CD14-positive monocyte (primary cell): Measurements from ENCODE around the gene NEK6. TPM values are rescaled to one million over a fixed set of nuclear protein-coding genes. Genes with fewer than 3 reads are reported as not detected.

Source experiments
- DNase-seq, 3 donors: peaks; one replicate each; pipeline ENCODE4 v3.0.0-alpha.2; 2011 to 2022
- H2AFZ ChIP-seq: 2 replicates; pipeline ENCODE4 v1.6.0; 2012; ENCODE audit warnings: mild to moderate bottlenecking, low read depth, low read length, inconsistent platforms; ENCODE audit not compliant: insufficient read depth, poor library complexity, severe bottlenecking
- H3K27ac ChIP-seq, 2 donors: 1 replicate in 1 of 2; 2 replicates in 1 of 2; pipeline ENCODE4 v1.5.1; 2012 to 2013; ENCODE audit warnings: low read length in 2 of 2, control low read depth in 1 of 2, inconsistent platforms in 1 of 2, low read depth in 1 of 2, mild to moderate bottlenecking in 1 of 2
- H3K27me3 ChIP-seq, 2 donors: one replicate each; pipeline versions ENCODE4 v1.6.0 to v1.6.1; 2011 to 2013; ENCODE audit warnings: low read length in 2 of 2; ENCODE audit not compliant: control insufficient read depth in 2 of 2, insufficient read depth in 2 of 2
- H3K36me3 ChIP-seq, 2 donors: replicated peaks in 1 of 2; 1 replicate in 1 of 2; 2 replicates in 1 of 2; pipeline versions ENCODE4 v1.5.1 to v1.6.1; 2012 to 2013; ENCODE audit warnings: low read length in 2 of 2, control low read depth in 1 of 2, inconsistent platforms in 1 of 2, mild to moderate bottlenecking in 1 of 2; ENCODE audit not compliant: insufficient read depth in 2 of 2, control insufficient read depth in 1 of 2
- H3K4me1 ChIP-seq, 2 donors: 1 replicate in 1 of 2; 2 replicates in 1 of 2; pipeline versions ENCODE4 v1.5.1 to v1.6.1; 2012 to 2013; ENCODE audit warnings: low read length in 2 of 2, control low read depth in 1 of 2, inconsistent platforms in 1 of 2, mild to moderate bottlenecking in 1 of 2, moderate library complexity in 1 of 2; ENCODE audit not compliant: insufficient read depth in 2 of 2, control insufficient read depth in 1 of 2
- H3K4me2 ChIP-seq: replicated peaks from 2 replicates; pipeline ENCODE3; 2012; ENCODE audit warnings: low read length, moderate library complexity, mild to moderate bottlenecking; ENCODE audit not compliant: poor library complexity, severe bottlenecking; ENCODE audit errors: extremely low read depth
- H3K4me3 ChIP-seq, 3 experiments: fragments of 200-600 bp in 1 of 3; sonication (generic) in 1 of 3; replicated peaks in 1 of 3; 1 replicate in 2 of 3; 2 replicates in 1 of 3; pipeline ENCODE4 v1.5.1; 2011 to 2013; ENCODE audit warnings: low read length in 3 of 3, mild to moderate bottlenecking in 3 of 3, control low read depth in 2 of 3, low read depth in 2 of 3, inconsistent platforms in 1 of 3, moderate library complexity in 1 of 3
- H3K79me2 ChIP-seq: 2 replicates; pipeline ENCODE4 v1.6.0; 2012; ENCODE audit warnings: mild to moderate bottlenecking, control low read depth, inconsistent platforms, low read length, moderate library complexity; ENCODE audit not compliant: insufficient read depth
- H3K9ac ChIP-seq: 2 replicates; pipeline ENCODE4 v1.6.0; 2017; ENCODE audit warnings: low read length, mild to moderate bottlenecking; ENCODE audit not compliant: insufficient read depth, poor library complexity, severe bottlenecking
- H3K9me3 ChIP-seq, 2 donors: replicated peaks in 1 of 2; 1 replicate in 1 of 2; 2 replicates in 1 of 2; pipeline versions ENCODE4 v1.5.1 to v1.6.1; 2012 to 2013; ENCODE audit warnings: low read length in 2 of 2, control low read depth in 1 of 2; ENCODE audit not compliant: control insufficient read depth in 1 of 2, insufficient read depth in 1 of 2
- H4K20me1 ChIP-seq: 2 replicates; pipeline ENCODE4 v1.6.0; 2012; ENCODE audit warnings: mild to moderate bottlenecking, low read length, control low read depth, moderate library complexity; ENCODE audit not compliant: insufficient read depth
- H3K27ac Mint-ChIP-seq, 7 donors: one replicate each; pipeline ENCODE4 v1.8.0; 2020; ENCODE audit warnings: mild to moderate bottlenecking in 7 of 7, mixed read lengths in 7 of 7, moderate library complexity in 6 of 7, inconsistent platforms in 2 of 7
- H3K27me3 Mint-ChIP-seq, 3 donors: one replicate each; pipeline ENCODE4 v1.8.0; 2021 to 2022; ENCODE audit warnings: low read depth in 3 of 3, mild to moderate bottlenecking in 3 of 3, mixed read lengths in 3 of 3, moderate library complexity in 3 of 3, inconsistent platforms in 1 of 3
- H3K36me3 Mint-ChIP-seq, 2 donors: one replicate each; pipeline ENCODE4 v1.8.0; 2020; ENCODE audit warnings: mixed read lengths in 2 of 2, inconsistent platforms in 1 of 2, mild to moderate bottlenecking in 1 of 2
- H3K4me1 Mint-ChIP-seq: one replicate; pipeline ENCODE4 v1.8.0; 2020; ENCODE audit warnings: mild to moderate bottlenecking, mixed read lengths
- H3K4me3 Mint-ChIP-seq, 2 donors: one replicate each; pipeline ENCODE4 v1.8.0; 2020; ENCODE audit warnings: mild to moderate bottlenecking in 2 of 2, mixed read lengths in 2 of 2, moderate library complexity in 1 of 2
- H3K9me3 Mint-ChIP-seq, 7 donors: one replicate each; pipeline ENCODE4 v1.8.0; 2020 to 2022; ENCODE audit warnings: mixed read lengths in 7 of 7, mild to moderate bottlenecking in 6 of 7, moderate library complexity in 6 of 7, inconsistent platforms in 2 of 7
- CTCF ChIP-seq: fragments of 200-600 bp; IDR thresholded peaks from one replicate; pipeline ENCODE4 v1.8.0; 2022; ENCODE audit warnings: antibody characterized with exemption, mild to moderate bottlenecking
- WGBS: methylation state at CpG from one replicate; pipeline ENCODE4 v1.1.5; 2013; ENCODE audit warnings: missing lambda C conversion rate; ENCODE audit not compliant: insufficient coverage; 5-methylcytosine and 5-hydroxymethylcytosine counted together
- intact Hi-C, 2 donors: fragments of 100-400 bp; cut with micrococcal nuclease; formaldehyde crosslinking; loops; one replicate each; pipeline versions ENCODE4 v1.15.0 to v1.15.1; 2023
- polyA plus RNA-seq, 3 donors: library from polyadenylated mRNA; depleted of rRNA in 1 of 3; unstranded in 2 of 3; stranded (reverse) in 1 of 3; fragments of 300-500 nt in 2 of 3; fragments of >200 nt in 1 of 3; fragmentation: Illumina TruSeq in 2 of 3; gene quantifications; 1 replicate in 2 of 3; 2 replicates in 1 of 3; pipeline ENCODE4 v1.2.3, GENCODE V29; 2012 to 2021

NEK6 gene
- polyA plus RNA-seq, 3 donors: 26.1 to 46.0 (median 35.8) TPM

GRCh38 chr9:124399323-124399967, 141.7 kb downstream of the NEK6 start:
- Mint-ChIP-seq H3K4me1 (peaks cover 41% of the 10 kb centered on the region), H3K9me3 (no peaks in the 10 kb centered on the region), H3K27me3 (peaks cover 0 to 3% (median 0%) of the 10 kb centered on the region in 3 donors), H3K27ac (peak overlapping the region in 4 of 7 donors; percentile 13 to 75 (median 67)), H3K36me3 (peaks cover 44 to 61% of the 10 kb centered on the region in 2 donors), H3K4me3 (peak overlapping the region in 1 of 2 donors; percentile 39)
- no peak for TF ChIP-seq CTCF
- Histone ChIP-seq H3K4me2 (no peak overlapping the region), H4K20me1 (peaks cover 61% of the 10 kb centered on the region), H3K4me3 (no peak overlapping the region), H2AFZ (no peak overlapping the region), H3K27ac (peak overlapping the region in 1 of 2 donors; percentile 38), H3K4me1 (peaks cover 22 to 29% of the 10 kb centered on the region in 2 donors), H3K9ac (peak overlapping the region; percentile 2), H3K36me3 (peaks cover 24 to 64% of the 10 kb centered on the region in 2 donors), H3K79me2 (peaks cover 84% of the 10 kb centered on the region), H3K9me3 (no peaks in the 10 kb centered on the region), H3K27me3 (no peaks in the 10 kb centered on the region)
- intact Hi-C loops: no loop called here
- 21% methylated on average over 12 of the region's 12 CpGs for WGBS
- no peak for DNase-seq

- peaks cover 79% of the 10 kb centered on the region for H3K79me2 ChIP-seq
- no peak for DNase-seq
- H2AFZ ChIP-seq: no peak overlapping the region
- H3K27ac ChIP-seq: peak overlapping the region in 1 of 2 donors; percentile 38
- Mint-ChIP-seq H3K4me3 (peak overlapping the region in 1 of 2 donors; percentile 39), H3K9me3 (no peaks in the 10 kb centered on the region), H3K27me3 (peaks cover 0 to 3% (median 0%) of the 10 kb centered on the region in 3 donors), H3K36me3 (peaks cover 48 to 63% of the 10 kb centered on the region in 2 donors), H3K27ac (peak overlapping the region in 3 of 7 donors; percentile 2 to 75 (median 69)), H3K4me1 (peaks cover 34% of the 10 kb centered on the region)
- TF ChIP-seq CTCF: no peak
- no peaks in the 10 kb centered on the region for H3K27me3 ChIP-seq
- WGBS: 83% methylated on average over 2 of the region's 15 CpGs
- peak overlapping the region; percentile 2 for H3K9ac ChIP-seq
- no peak overlapping the region for H3K4me2 ChIP-seq
- intact Hi-C loops: no loop called here
- peaks cover 61% of the 10 kb centered on the region for H4K20me1 ChIP-seq
- peaks cover 32 to 70% of the 10 kb centered on the region in 2 donors for H3K36me3 ChIP-seq
- H3K4me3 ChIP-seq: no peak overlapping the region
- H3K9me3 ChIP-seq: no peaks in the 10 kb centered on the region
- peaks cover 18 to 23% of the 10 kb centered on the region in 2 donors for H3K4me1 ChIP-seq
Measured at GRCh38 chr9:124399968-124400940, 142.5 kb downstream of the NEK6 start.
